ENCODE results near the gene NUFIP1. TPM values are rescaled to one million over a fixed set of nuclear protein-coding genes. Genes with fewer than 3 reads are reported as not detected.

NUFIP1 gene
- total and polyA plus RNA-seq, 2 donors (not counting 3 experiments of a cell fraction or from before 2014, with no cell fraction given), result 1.4 to 6.9 TPM

GRCh38 chr13:44908712-44909111, 80.6 kb downstream of the NUFIP1 start:
- no TSS peak for BruUV-seq (replicated peaks)
- TF ChIP-seq JUN (IDR thresholded peaks at IDR 0.05; ENCODE audit: borderline replicate concordance, insufficient read depth, insufficient read length, low read depth), result no peak
- no peak for TF ChIP-seq POLR2AphosphoS5 (IDR thresholded peaks at IDR 0.05; ENCODE audit: insufficient read depth, low read depth, low read length)
- no peak for TF ChIP-seq GATA2 (IDR thresholded peaks at IDR 0.05; ENCODE audit: insufficient read depth, insufficient read length, low read depth, low read length)
- TF ChIP-seq MYC (IDR thresholded peaks at IDR 0.05; ENCODE audit: low read depth, low read length), result no peak
- no peak for TF ChIP-seq MAX (IDR thresholded peaks at IDR 0.05; ENCODE audit: insufficient read depth, insufficient read length)
- TF ChIP-seq POLR2A (IDR thresholded peaks at IDR 0.05; ENCODE audit: low read depth, low read length), result no peak
- no peak for TF ChIP-seq EZH2 (IDR thresholded peaks at IDR 0.05; ENCODE audit: borderline replicate concordance, low read depth, low read length, severe bottlenecking)
- ChIA-PET CTCF (interaction anchor here (0.7 to 1.5 kb wide), 4 partner anchors 9 to 37 kb away, joined by 3 to 6 read pairs (median 4); no protein-coding TSS in a partner anchor), POLR2A (no interaction called here)
- DNase-seq (ENCODE audit: low read depth, low spot score) (no peak), FAIRE-seq (no peak)
- H3K4me2 ChIP-seq (ENCODE audit: insufficient read depth, low read length), result no peak overlapping the region
- no peak overlapping the region for H2AFZ ChIP-seq (ENCODE audit: low read depth, low read length)
- H3K79me2 ChIP-seq (ENCODE audit: control insufficient read depth, insufficient read depth, low read length), result no peaks in the 10 kb centered on the region
- H4K20me1 ChIP-seq (replicated peaks; ENCODE audit: control insufficient read depth, extremely low read depth, insufficient read depth, low read length), result no peaks in the 10 kb centered on the region
- no peaks in the 10 kb centered on the region for H3K9me3 ChIP-seq (replicated peaks; ENCODE audit: control insufficient read depth, insufficient read depth, low read length)
- no peaks in the 10 kb centered on the region for H3K9me1 ChIP-seq (replicated peaks; ENCODE audit: control insufficient read depth, extremely low read depth, insufficient read depth, low read length)
- intact Hi-C loops (cut with micrococcal nuclease) (no loop called here), dilution Hi-C loops (cut with MboI; ENCODE audit: extremely low pct_ligation_motif_present, low sequenced_read_pairs) (no loop called here)
- no peaks in the 10 kb centered on the region for H3K4me1 ChIP-seq (ENCODE audit: control insufficient read depth, extremely low read depth, insufficient read depth, low read length)
- H3K36me3 ChIP-seq (ENCODE audit: control insufficient read depth in 2 of 2, extremely low read depth in 1 of 2, insufficient read depth in 2 of 2, low read length in 2 of 2), result no peaks in the 10 kb centered on the region
- H3K27ac ChIP-seq (ENCODE audit: insufficient read depth, low read depth, low read length), result no peak overlapping the region
- no peak overlapping the region for H3K9ac ChIP-seq (replicated peaks; ENCODE audit: extremely low read depth, insufficient read depth, low read length)
- H3K27me3 ChIP-seq (ENCODE audit: control insufficient read depth in 2 of 2, insufficient read depth in 2 of 2, low read length in 2 of 2), result no peaks in the 10 kb centered on the region
- H3K4me3 ChIP-seq (replicated peaks in 1 of 3; ENCODE audit: insufficient read depth in 1 of 3, low read depth in 1 of 3, low read length in 3 of 3), result no peak overlapping the region

GRCh38 chr13:44908266-44908665, 81.0 kb downstream of the NUFIP1 start:
- no TSS peak for BruUV-seq (replicated peaks)
- no peak overlapping the region for H3K27ac ChIP-seq (ENCODE audit: insufficient read depth, low read depth, low read length)
- no peak overlapping the region for H3K9ac ChIP-seq (replicated peaks; ENCODE audit: extremely low read depth, insufficient read depth, low read length)
- H3K36me3 ChIP-seq (ENCODE audit: control insufficient read depth in 2 of 2, extremely low read depth in 1 of 2, insufficient read depth in 2 of 2, low read length in 2 of 2), result no peaks in the 10 kb centered on the region
- no peaks in the 10 kb centered on the region for H3K4me1 ChIP-seq (ENCODE audit: control insufficient read depth, extremely low read depth, insufficient read depth, low read length)
- DNase-seq (ENCODE audit: low read depth, low spot score) (no peak), FAIRE-seq (no peak)
- dilution Hi-C loops (cut with MboI; ENCODE audit: extremely low pct_ligation_motif_present, low sequenced_read_pairs) (no loop called here), intact Hi-C loops (cut with micrococcal nuclease) (no loop called here)
- H2AFZ ChIP-seq (ENCODE audit: low read depth, low read length), result no peak overlapping the region
- no peaks in the 10 kb centered on the region for H3K9me3 ChIP-seq (replicated peaks; ENCODE audit: control insufficient read depth, insufficient read depth, low read length)
- no peak overlapping the region for H3K4me3 ChIP-seq (replicated peaks in 1 of 3; ENCODE audit: insufficient read depth in 1 of 3, low read depth in 1 of 3, low read length in 3 of 3)
- H4K20me1 ChIP-seq (replicated peaks; ENCODE audit: control insufficient read depth, extremely low read depth, insufficient read depth, low read length), result no peaks in the 10 kb centered on the region
- TF ChIP-seq EZH2 (IDR thresholded peaks at IDR 0.05; ENCODE audit: borderline replicate concordance, low read depth, low read length, severe bottlenecking) (no peak), POLR2AphosphoS5 (IDR thresholded peaks at IDR 0.05; ENCODE audit: insufficient read depth, low read depth, low read length) (no peak), JUN (IDR thresholded peaks at IDR 0.05; ENCODE audit: borderline replicate concordance, insufficient read depth, insufficient read length, low read depth) (no peak), MAX (IDR thresholded peaks at IDR 0.05; ENCODE audit: insufficient read depth, insufficient read length) (no peak), CTCF (IDR thresholded peaks at IDR 0.05; ENCODE audit: extremely low read depth in 1 of 2, insufficient read depth in 1 of 2, low read depth in 1 of 2, low read length in 2 of 2) (no peak), FOS (IDR thresholded peaks at IDR 0.05; ENCODE audit: borderline replicate concordance, insufficient read depth, low read length) (no peak), GATA2 (IDR thresholded peaks at IDR 0.05; ENCODE audit: insufficient read depth, insufficient read length, low read depth, low read length) (no peak), MYC (IDR thresholded peaks at IDR 0.05; ENCODE audit: low read depth, low read length) (no peak)
- H3K79me2 ChIP-seq (ENCODE audit: control insufficient read depth, insufficient read depth, low read length), result no peaks in the 10 kb centered on the region
- no peaks in the 10 kb centered on the region for H3K27me3 ChIP-seq (ENCODE audit: control insufficient read depth in 2 of 2, insufficient read depth in 2 of 2, low read length in 2 of 2)
- no peak overlapping the region for H3K4me2 ChIP-seq (ENCODE audit: insufficient read depth, low read length)
- no peaks in the 10 kb centered on the region for H3K9me1 ChIP-seq (replicated peaks; ENCODE audit: control insufficient read depth, extremely low read depth, insufficient read depth, low read length)
- POLR2A ChIA-PET, result no interaction called here
- CTCF ChIA-PET, result interaction anchor here (0.7 to 1.5 kb wide), 4 partner anchors 9 to 37 kb away, joined by 3 to 6 read pairs (median 4); no protein-coding TSS in a partner anchor

All from endothelial cell of umbilical vein (primary cell).